LHCN-M2 (cell line): Measurements from ENCODE around the gene STAT4. TPM values are rescaled to one million over a fixed set of nuclear protein-coding genes. Genes with fewer than 3 reads are reported as not detected.
A peak's percentile ranks its signal among the peaks of the same experiment; 100 is the strongest.

Experiments
- DNase-seq: peaks from one replicate; pipeline ENCODE4 v3.0.0-alpha.2; 2012; ENCODE audit warnings: low read depth
- total RNA-seq: library from RNA; depleted of rRNA; stranded (reverse); fragments of >200 nt; gene quantifications from 2 replicates; pipeline ENCODE4 v1.2.3, GENCODE V29; 2014

The STAT4 gene
- total RNA-seq, 1 experiment from 2014 or later, result 0.75 TPM

GRCh38 chr2:191015831-191016230, 135.0 kb downstream of the STAT4 start:
- no peak for DNase-seq

GRCh38 chr2:191015239-191015638, 135.6 kb downstream of the STAT4 start:
- no peak for DNase-seq

- DNase-seq, result no peak
Observed at GRCh38 chr2:191014653-191015020, 136.2 kb downstream of the STAT4 start.

GRCh38 chr2:191013932-191014652, 136.7 kb downstream of the STAT4 start, which contains the start of gene STAT1:
Gene STAT1 (minus strand): TSS chr2:191014171. CDS start chr2:191010003, 4,168 bp downstream.
- DNase-seq, result peak; percentile 89

- no peak for DNase-seq
Observed at GRCh38 chr2:191013682-191013931, 137.2 kb downstream of the STAT4 start.

- DNase-seq, result no peak
Observed at GRCh38 chr2:191012845-191013681, 137.7 kb downstream of the STAT4 start.

- DNase-seq, result no peak
Observed at GRCh38 chr2:191012346-191012745, 138.4 kb downstream of the STAT4 start.

DNA sequence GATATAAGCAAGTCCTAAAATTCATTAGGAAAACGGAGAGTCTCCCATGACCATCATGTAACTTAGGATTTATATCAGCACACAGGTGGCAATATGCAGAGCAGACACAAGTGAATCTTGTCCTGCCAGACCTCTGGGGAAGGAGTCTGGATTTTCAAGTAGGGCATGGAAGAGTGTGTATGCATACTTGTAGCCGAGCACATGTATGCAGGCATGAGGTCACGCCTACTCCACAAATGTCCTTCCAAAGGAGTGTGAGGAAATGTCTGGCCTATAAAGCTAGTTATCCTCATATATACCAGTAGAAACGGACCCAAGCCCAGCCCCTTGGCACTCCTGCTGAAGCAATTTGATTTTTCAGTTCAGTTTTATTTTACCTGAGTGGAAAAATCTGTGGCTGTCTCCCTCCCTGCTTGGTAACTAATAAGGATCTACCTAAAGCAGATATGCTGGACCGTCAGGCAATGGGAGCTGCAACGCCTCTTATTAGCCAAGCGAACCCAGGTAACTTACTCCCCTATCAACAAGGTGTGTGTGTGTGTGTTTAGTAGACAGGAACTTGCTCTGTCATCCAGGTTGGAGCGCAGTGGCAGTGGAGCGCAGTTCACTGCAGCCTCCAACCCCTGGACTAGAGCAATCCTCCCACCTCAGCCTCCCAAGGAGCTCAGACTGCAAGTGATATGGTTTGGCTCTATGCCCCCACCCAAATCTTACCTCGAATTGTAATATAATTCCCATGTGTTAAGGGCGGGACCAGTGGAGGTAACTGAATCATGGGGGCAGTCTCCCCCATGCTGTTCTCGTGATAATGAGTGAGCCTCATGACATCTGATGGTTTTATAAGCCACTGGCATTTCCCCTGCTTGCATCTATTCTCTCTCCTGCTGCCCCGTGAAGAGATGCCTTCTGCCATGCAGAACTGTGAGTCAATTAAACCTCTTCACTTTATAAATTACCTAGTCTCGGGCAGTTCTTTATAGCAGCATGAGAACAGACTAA, 139.6 kb downstream of the STAT4 start:
- no peak for DNase-seq

GRCh38 chr2:191009541-191010374, 141.0 kb downstream of the STAT4 start:
- DNase-seq, result peak; percentile 27

GRCh38 chr2:191008286-191008685, 142.5 kb downstream of the STAT4 start:
- DNase-seq, result no peak

DNA sequence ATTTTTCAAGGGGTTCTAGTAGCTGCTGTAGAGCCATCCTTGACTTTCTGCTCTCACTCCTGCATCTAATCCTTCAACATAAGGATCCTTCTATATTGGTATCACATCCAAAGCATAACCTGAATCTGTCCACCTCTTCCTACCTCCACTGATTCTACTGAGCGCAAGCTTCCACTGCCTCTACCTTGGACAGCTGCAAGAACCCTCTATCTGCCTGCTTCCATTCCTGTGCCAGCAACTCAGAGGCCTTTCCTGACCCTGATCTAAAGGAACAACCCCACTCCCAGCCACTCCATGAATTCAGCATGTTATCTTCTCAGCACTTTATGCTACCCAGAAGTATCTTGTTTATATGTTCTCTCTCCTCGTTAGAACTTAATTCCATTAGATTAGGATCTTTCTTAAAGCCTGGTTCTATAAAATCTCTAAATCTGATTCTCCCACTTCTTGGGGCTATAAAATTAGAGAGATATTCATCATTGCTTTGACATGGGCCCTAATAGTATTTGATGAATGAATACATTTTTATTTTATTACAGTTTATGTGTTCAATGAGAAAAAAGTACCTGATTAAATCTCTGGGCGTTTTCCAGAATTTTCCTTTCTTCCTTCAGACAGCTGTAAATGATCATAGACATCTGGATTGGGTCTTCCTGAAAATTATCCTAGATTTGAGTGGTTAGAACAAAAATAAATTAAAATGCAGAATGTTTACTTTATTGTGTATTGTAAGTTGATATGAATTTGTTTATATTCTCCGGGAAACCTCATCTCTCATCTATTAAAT, 143.6 kb downstream of the STAT4 start:
- DNase-seq, result no peak

- no peak for DNase-seq
Observed at GRCh38 chr2:191006297-191006696, 144.5 kb downstream of the STAT4 start.

GRCh38 chr2:191003405-191004309, 147.1 kb downstream of the STAT4 start:
- DNase-seq, result no peak

GRCh38 chr2:191001624-191002023, 149.2 kb downstream of the STAT4 start:
- DNase-seq, result no peak

- DNase-seq, result no peak
Observed at GRCh38 chr2:191001032-191001431, 149.8 kb downstream of the STAT4 start.

DNA sequence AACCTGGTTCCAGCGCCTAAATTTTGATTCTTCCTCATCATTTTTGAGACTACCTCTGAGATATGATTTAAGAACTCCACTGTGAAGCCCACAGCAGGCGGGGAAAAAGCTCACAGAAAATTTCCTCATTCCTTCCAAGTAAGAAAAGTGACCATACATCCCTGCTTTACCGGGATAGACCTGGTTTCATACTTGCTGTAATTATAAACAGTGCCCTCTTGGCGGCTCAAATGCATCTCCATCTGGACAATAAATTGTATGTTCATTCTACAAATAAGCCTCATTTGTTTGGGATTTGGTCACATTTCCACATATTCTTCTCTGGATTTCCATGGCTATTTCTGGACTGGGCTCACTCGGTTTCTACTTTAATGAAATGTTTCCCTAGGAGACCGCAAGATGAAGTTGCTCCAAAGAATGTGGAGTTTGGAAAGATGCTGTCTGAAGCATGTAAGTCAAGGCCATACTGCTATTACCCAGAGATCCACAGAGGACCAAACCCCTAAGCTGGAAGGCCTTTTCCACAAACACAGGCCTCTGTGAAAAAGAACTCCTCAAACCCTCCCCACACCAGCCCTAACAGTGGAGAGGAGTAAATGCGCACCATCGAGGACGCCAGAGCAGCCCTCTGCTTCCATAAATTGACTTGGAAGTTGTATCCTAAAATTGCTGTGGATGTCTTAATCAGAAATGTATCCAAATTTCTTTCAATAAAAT, 150.7 kb downstream of the STAT4 start:
- no peak for DNase-seq

DNA sequence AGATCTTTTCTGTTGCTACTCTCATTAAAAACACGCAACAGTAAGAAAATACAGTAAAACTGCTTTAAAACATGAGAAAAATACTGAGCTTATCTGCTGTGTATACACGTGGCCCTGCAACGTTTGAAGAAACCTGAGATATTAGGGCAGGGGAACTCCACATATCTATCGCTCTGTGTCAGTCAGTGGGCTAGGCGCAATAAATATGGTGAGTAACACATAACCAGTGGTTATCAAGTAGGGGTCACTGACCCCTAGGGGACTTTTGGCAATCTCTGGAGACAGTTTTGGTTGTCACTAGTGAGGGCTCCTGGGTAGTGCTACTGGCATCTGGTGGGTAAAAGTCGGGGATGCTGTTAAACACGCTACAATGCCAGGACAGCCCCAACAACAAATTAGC, 151.7 kb downstream of the STAT4 start:
- DNase-seq, result no peak

DNA sequence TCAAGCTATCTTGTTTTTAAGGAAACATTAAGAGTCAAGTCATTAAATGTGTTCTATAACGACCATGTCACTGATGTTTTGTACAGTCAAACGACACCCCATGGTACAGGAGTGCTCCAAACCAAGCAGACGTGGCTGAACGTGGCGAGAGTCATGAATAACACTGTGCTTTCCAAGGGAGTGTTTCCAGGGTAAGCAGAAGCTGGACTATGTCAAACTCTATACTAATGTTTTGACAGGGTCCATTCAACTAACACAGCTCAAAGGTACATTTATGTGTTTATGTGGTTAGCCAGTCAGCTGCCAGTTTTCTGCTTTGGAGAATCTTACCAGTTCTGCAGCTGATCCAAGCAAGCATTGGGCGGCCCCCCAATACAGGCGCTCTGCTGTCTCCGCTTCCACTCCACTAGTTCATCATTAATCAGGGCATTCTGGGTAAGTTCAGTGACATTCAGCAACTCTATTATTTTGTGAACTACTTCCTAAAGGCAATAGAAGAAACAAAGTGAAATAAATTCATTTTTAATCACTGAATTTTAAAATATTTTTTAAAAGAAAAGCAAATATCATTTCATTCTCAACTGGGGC, 153.2 kb downstream of the STAT4 start:
- no peak for DNase-seq
